ENCODE data around the gene OR10W1. TPM values are rescaled to one million over a fixed set of nuclear protein-coding genes. Genes with fewer than 3 reads are reported as not detected.

The OR10W1 gene
- polyA plus RNA-seq, 1 of the 3 experiments (the other 2 are of a cell fraction): not detected

DNA sequence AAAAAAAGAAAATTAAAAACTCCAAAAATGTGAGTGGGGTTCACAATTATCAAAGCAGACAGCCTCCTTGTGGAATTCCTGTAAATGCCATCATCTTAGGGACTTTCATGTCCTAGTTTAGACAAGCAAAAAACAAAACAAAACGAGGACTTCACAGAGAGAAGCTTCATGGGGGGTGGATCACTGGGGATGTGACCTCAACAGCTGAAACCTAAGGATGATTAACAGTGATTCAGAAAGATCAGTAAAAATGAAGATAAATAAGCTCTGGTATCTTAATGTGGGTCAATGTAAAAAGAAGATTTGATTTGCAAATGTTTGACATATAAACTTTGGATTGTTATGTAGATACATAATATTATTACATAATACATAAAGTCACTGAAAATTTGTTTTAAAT lies 8.1 kb upstream of the OR10W1 start:
- Histone ChIP-seq H3K4me2 (no peak overlapping the region), H3K4me1 (ENCODE audit: control insufficient read depth in 1 of 2, insufficient read depth in 2 of 2, low read depth in 1 of 2, low read length in 1 of 2) (no peaks in the 10 kb centered on the region), H2AFZ (ENCODE audit: low read depth) (no peak overlapping the region), H3K9me2 (no peaks in the 10 kb centered on the region), H4K20me1 (ENCODE audit: insufficient read depth) (no peaks in the 10 kb centered on the region), H3K79me2 (ENCODE audit: insufficient read depth) (no peaks in the 10 kb centered on the region), H3K36me3 (replicated peaks in 1 of 2; ENCODE audit: control insufficient read depth in 1 of 2, insufficient read depth in 2 of 2, low read length in 1 of 2) (no peaks in the 10 kb centered on the region), H3K27ac (ENCODE audit: low read depth in 2 of 2, low read length in 1 of 2) (no peak overlapping the region), H3K27me3 (ENCODE audit: insufficient read depth) (no peaks in the 10 kb centered on the region), H3F3A (replicated peaks; ENCODE audit: insufficient read depth) (no peaks in the 10 kb centered on the region), H3K9me3 (no peaks in the 10 kb centered on the region), H3K9ac (no peak overlapping the region), H3K4me3 (ENCODE audit: low read depth in 2 of 2, low read length in 1 of 2) (no peak overlapping the region)
- TF ChIP-seq, protein P1, sequence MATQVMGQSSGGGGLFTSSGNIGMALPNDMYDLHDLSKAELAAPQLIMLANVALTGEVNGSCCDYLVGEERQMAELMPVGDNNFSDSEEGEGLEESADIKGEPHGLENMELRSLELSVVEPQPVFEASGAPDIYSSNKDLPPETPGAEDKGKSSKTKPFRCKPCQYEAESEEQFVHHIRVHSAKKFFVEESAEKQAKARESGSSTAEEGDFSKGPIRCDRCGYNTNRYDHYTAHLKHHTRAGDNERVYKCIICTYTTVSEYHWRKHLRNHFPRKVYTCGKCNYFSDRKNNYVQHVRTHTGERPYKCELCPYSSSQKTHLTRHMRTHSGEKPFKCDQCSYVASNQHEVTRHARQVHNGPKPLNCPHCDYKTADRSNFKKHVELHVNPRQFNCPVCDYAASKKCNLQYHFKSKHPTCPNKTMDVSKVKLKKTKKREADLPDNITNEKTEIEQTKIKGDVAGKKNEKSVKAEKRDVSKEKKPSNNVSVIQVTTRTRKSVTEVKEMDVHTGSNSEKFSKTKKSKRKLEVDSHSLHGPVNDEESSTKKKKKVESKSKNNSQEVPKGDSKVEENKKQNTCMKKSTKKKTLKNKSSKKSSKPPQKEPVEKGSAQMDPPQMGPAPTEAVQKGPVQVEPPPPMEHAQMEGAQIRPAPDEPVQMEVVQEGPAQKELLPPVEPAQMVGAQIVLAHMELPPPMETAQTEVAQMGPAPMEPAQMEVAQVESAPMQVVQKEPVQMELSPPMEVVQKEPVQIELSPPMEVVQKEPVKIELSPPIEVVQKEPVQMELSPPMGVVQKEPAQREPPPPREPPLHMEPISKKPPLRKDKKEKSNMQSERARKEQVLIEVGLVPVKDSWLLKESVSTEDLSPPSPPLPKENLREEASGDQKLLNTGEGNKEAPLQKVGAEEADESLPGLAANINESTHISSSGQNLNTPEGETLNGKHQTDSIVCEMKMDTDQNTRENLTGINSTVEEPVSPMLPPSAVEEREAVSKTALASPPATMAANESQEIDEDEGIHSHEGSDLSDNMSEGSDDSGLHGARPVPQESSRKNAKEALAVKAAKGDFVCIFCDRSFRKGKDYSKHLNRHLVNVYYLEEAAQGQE (IDR thresholded peaks at IDR 0.05; ENCODE audit: low read depth, low read length): no peak
- TF ChIP-seq, protein P2, sequence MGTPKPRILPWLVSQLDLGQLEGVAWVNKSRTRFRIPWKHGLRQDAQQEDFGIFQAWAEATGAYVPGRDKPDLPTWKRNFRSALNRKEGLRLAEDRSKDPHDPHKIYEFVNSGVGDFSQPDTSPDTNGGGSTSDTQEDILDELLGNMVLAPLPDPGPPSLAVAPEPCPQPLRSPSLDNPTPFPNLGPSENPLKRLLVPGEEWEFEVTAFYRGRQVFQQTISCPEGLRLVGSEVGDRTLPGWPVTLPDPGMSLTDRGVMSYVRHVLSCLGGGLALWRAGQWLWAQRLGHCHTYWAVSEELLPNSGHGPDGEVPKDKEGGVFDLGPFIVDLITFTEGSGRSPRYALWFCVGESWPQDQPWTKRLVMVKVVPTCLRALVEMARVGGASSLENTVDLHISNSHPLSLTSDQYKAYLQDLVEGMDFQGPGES (IDR thresholded peaks at IDR 0.05; ENCODE audit: low read depth, low read length): no peak
- TF ChIP-seq POLR2AphosphoS5 (IDR thresholded peaks at IDR 0.05; ENCODE audit: low read depth, low read length) (no peak), NFIC (IDR thresholded peaks at IDR 0.05; ENCODE audit: borderline replicate concordance) (no peak), MEF2A (IDR thresholded peaks at IDR 0.05; ENCODE audit: borderline replicate concordance, low read depth) (no peak), RAD21 (IDR thresholded peaks at IDR 0.05; ENCODE audit: low read length) (no peak), ELF1 (IDR thresholded peaks at IDR 0.05) (no peak), EZH2phosphoT487 (IDR thresholded peaks at IDR 0.05; ENCODE audit: borderline replicate concordance, low read depth) (no peak), SMC3 (IDR thresholded peaks at IDR 0.05; ENCODE audit: low read depth, low read length) (no peak), JUND (IDR thresholded peaks at IDR 0.05) (no peak)
- TF ChIP-seq, protein P3, sequence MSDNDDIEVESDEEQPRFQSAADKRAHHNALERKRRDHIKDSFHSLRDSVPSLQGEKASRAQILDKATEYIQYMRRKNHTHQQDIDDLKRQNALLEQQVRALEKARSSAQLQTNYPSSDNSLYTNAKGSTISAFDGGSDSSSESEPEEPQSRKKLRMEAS (IDR thresholded peaks at IDR 0.05; ENCODE audit: low read depth): no peak
- TF ChIP-seq, protein P4, sequence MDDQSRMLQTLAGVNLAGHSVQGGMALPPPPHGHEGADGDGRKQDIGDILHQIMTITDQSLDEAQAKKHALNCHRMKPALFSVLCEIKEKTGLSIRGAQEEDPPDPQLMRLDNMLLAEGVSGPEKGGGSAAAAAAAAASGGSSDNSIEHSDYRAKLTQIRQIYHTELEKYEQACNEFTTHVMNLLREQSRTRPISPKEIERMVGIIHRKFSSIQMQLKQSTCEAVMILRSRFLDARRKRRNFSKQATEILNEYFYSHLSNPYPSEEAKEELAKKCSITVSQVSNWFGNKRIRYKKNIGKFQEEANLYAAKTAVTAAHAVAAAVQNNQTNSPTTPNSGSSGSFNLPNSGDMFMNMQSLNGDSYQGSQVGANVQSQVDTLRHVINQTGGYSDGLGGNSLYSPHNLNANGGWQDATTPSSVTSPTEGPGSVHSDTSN (IDR thresholded peaks at IDR 0.05): no peak
- TF ChIP-seq, protein P5, sequence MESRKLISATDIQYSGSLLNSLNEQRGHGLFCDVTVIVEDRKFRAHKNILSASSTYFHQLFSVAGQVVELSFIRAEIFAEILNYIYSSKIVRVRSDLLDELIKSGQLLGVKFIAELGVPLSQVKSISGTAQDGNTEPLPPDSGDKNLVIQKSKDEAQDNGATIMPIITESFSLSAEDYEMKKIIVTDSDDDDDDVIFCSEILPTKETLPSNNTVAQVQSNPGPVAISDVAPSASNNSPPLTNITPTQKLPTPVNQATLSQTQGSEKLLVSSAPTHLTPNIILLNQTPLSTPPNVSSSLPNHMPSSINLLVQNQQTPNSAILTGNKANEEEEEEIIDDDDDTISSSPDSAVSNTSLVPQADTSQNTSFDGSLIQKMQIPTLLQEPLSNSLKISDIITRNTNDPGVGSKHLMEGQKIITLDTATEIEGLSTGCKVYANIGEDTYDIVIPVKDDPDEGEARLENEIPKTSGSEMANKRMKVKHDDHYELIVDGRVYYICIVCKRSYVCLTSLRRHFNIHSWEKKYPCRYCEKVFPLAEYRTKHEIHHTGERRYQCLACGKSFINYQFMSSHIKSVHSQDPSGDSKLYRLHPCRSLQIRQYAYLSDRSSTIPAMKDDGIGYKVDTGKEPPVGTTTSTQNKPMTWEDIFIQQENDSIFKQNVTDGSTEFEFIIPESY (IDR thresholded peaks at IDR 0.05; ENCODE audit: borderline replicate concordance, low read depth): no peak
- DNase-seq: no peak
- POLR2A ChIA-PET: no interaction called here
- WGBS (ENCODE audit: low lambda C conversion rate): 3% methylated on average over 1 of the region's 1 CpG
- CTCF ChIA-PET: no interaction called here
